SH-SY5Y (cell line): Measurements from ENCODE around the gene LCMT1.

ENCODE experiments used
- GATA2 ChIP-seq: IDR thresholded peaks from 2 replicates; pipeline ENCODE4 v1.6.1; 2011; ENCODE audit warnings: mild to moderate bottlenecking, low read depth, low read length
- GATA3 ChIP-seq: IDR thresholded peaks from 2 replicates; pipeline ENCODE4 v1.6.1; 2011; ENCODE audit warnings: low read depth, mild to moderate bottlenecking, low read length, moderate library complexity

- TF ChIP-seq GATA3 (no peak), GATA2 (no peak)
These were observed 22.7 kb downstream of the LCMT1 start for GRCh38 chr16:25134166-25134700.
